SKM-1 treated with dmso at 0.1 percent for 144 hours (cell line): ENCODE data around the gene SOX21.
A peak's percentile ranks its signal among the peaks of the same experiment; 100 is the strongest.

ENCODE experiments used
- DNase-seq: peaks from one replicate; lab custom pipeline; 2025; ENCODE audit not compliant: unreplicated experiment; lab: John Stamatoyannopoulos, UW

SOX21 gene

DNA sequence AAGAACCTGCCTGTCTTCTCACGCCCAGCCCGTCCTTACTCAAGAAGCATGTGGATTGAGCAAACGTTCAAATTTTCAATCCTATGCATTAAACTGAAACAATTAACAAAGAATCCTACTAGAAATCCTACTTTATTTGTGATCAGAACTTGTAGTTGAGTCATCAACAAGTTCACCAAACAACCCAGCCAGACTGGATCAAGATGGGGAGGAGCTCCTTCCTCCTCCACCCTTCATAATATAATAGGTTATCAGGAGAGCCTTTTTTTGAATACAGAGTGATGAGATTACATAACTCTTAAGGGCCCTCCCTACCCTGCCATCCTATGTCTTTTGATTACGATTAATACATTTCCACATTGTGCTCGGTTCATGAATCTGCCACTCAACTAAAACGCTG, 32.7 kb downstream of the SOX21 start:
- no peak for DNase-seq

DNA sequence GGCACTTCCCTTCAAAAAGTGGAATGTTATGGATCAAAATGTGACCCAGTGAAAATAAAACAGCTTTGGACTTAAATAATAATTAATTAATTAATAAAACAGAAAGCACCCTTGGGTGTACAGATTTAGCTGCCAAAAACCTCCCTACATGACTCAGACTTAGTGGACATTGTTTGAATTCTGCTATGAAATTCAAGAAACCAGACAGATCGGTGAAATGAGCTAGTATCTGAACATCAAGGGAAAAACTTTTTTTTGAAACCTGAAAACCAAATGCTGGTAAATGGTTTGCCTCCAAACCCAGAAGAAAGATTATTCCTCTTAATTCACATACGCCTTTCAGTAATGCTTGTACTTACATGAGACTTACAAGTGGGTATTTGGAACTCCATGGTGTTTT, 33.5 kb downstream of the SOX21 start:
- DNase-seq, result no peak

DNA sequence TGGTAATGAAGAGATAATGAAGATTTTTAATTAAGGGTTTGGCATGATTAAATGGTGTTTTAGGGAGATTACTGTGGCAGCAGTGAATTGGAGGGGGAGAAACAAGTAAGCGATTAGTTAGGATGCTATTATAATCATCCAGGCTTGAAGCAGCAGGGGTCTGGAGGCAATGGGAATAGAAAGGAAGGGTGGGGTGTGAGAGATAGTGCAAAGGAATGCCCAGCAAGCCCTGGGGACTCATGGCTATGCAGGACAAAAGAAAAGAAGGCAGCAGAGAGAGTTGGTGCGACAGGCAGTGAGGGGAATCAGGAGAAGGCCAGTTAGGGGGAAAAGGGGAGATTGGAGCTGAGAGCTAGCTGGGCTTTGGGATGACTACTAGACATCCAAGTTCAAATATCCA, 34.5 kb downstream of the SOX21 start:
- no peak for DNase-seq

DNA sequence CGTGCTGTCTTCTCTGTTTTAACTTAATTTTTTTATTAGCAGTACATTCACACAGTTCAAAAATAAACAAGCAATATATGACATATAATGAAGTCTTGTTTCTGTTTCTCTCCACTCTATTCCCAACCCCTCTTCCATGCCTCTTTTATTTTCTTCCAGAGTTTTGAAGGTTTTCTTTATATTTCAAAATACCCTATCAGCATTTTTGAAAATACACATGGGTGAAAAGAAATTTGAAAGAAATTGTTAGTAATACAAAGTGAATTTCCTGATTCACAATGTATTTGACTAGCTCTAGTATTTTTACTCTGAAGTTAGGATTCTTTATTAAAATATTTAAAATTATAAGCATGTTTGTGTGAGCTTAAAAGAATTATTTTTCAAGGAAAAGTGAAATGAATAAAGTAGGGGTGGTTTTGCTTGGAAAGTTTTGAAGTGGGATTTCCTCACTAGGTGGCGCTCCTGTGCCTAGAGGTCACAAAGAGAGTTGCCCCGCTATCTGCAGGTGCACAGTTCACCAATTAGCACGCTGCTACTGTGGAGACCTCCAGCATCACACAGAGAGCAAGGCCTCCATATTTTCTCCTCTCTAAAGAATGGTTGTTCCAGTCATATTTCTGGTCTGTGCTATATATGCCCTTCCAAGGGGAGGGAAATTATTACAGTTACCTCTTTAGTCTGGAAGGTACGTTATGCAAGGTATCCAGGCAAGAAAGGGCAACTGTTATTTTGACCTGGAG, 37.6 kb downstream of the SOX21 start:
- peak; percentile 45 for DNase-seq

DNA sequence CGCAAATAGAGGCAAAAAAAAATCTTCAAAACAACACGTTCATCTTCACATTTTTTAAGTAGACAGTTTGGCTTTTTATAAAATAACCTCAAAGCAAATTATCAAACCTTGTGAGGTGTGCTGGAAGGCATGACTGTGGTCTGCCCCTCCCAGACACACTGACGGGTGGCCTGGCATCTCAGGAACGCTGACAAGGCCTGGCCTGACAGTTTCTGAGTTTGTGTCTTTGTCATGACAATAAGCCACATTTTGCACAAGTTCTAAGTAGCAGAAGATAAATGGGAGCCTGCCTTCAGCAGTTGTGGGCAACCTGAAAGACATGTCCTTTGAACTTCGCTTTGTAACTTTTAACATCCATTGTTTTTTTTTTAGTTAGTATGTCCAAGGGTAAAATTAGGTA, 38.5 kb downstream of the SOX21 start:
- no peak for DNase-seq

DNA sequence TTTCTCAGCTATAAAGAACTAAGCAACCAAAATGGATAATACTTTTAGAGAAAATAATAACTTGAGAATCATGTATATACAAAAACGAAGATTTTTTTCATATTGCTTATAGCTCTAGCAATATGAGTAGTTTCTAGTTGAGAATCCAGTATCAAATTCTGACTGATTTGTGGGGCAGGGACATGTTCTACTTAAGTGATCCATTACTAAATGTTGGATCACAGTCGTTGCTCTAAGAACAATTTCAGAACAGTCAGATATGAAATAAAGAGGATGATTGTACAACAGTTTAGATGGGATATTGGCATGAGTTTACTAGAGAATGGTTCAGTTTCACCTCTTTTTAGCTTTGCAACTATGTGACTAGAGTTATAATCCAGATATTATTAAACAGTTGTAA, 39.9 kb downstream of the SOX21 start:
- DNase-seq, result no peak

DNA sequence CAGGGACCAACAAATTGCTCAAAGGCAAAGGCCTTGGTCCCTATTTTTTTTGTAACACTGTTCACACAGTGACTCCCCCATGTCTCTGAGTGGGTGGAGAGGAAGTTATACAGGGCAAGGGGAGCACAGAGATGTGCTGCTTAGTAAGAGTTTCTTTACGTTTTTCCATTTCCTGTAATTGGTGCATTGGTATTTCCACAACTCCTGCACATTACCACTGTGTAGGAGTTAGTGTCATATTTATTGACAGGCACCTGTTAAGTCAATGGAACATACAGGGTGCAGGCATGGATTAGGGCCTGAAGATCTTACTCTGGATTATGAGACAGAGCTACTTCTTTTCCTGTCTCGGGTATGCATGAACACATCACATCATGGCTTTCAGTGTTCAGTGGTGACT, 45.2 kb downstream of the SOX21 start:
- DNase-seq, result no peak

DNA sequence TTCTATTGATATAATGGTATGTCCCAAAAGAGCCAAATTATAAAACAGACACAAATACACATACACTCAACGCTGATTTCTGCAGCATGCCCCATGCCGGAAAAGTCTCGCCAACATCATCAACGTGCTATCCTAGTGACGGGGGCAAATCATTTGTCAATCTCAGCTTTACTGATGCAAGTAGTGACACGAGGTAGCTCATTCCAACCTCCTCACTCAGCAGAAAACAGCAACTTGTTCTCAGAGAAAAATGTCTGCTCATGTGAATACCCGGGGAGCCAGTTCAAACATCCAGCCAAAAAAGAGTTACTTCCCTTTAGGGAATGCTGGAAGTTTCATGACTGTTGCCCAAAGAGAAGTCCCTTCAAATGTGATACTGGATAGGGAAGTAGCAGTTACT, 46.3 kb downstream of the SOX21 start:
- no peak for DNase-seq

DNA sequence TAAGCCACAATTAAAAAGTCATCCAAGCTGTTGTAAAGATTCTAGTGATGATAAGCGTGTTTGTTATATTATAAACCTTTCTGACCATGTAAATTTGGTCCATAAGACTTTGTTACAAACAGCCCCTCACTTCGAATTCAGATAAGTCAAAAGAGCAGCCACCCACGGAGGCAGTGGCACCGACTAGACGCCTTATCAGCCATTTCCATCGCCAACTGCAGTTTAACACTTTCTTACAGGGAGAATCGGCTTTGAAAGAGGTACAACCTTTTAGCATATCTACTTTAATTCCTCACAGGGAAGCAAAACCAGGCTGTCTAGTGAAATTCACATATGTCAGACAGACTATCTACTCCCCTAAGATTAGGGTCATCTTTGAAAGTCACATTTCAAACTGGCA, 47.5 kb downstream of the SOX21 start:
- no peak for DNase-seq

DNA sequence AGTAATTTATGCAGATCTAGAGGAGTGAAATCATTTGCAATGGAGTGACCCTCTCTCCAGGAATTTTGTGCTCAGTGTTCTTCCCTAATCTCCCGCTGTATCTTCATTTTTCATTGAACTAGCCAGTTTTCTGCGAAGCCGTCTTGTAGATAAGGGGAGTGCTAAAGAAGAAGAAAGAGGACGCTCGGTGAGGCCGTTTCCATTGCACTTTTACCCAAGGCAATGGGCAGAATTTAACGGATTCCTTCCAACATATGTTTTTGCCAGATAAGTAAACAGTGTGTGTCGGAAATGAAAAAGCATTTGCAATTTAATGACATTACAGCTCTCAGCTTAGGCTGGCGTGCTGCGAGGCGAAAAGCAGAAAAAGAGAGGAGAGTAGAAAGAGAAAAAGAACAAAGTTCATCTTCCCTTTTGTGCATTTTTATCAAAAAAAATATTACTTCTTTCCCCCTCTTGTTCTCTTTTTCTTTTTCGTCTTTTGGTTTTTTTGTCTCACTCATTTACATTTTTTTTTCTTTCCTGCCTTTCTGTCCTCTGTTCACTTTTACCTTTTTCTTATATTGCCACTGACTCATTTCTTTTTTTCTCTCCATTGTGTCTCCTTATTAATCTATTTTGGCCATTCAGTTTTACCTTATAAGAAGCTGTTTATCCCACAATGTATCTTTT, 49.9 kb downstream of the SOX21 start:
- no peak for DNase-seq

DNA sequence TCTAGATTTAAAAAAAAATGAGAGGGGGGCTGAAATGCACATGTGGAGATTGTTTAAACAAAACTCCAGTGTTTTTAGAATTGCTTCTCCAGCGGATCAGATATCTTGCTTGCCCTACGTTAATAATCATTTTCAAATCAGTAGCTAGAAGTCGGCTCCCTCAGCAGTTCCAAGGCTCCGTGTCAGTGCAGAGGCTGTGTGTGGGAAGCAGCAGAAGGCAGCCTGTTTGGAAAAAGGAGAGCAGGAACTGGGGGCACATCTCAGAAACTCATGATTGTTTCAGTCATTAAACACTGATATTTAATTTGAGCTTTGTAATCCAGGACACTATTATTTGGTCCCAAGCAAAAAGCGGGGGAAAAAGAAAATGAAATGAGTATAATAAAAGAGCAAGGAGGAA, 50.9 kb downstream of the SOX21 start:
- no peak for DNase-seq

DNA sequence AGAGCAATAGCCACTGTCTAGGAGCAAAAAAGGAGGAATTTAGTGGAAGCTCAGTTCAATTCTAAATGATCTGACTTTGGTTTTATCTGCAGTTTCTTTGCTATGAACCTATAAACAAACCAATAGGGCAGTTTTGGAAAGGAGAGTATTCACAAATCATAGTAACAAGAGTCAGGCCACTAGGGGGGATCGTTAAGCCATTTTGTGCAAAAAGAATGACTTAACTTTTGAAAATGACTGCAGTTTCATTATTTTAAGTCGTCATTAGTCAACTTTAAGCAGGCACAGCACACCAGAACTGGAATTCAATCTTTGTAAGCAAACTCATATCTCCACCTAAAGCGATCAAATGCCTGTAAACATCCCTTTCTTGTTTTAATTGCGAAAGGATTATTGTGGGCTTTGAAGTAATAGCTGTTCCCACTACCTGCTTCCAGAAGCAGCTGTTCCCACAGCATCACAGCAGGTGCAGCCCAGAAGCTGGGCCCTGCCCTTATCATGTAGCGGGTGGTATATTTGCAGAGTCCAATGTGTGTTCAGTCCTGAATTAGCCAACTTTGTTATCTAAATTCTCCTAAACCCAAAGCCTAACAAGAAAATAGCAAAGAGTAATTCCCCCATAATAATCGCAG, 51.5 kb downstream of the SOX21 start:
- peak; percentile 2 for DNase-seq
